Lower leg skin (tissue), 3 donors: ENCODE results near the gene CCDC15.

Source experiments
- CTCF ChIP-seq, 3 donors: fragments of 450-650 bp; IDR thresholded peaks; one replicate each; pipeline ENCODE4 v1.5.1; 2016; ENCODE audit warnings: antibody characterized with exemption in 3 of 3, mild to moderate bottlenecking in 3 of 3, moderate library complexity in 2 of 3
- POLR2A ChIP-seq, 2 donors: fragments of 450-650 bp; IDR thresholded peaks; one replicate each; pipeline ENCODE4 v1.6.1; 2016 to 2017; ENCODE audit warnings: antibody characterized with exemption in 2 of 2, mild to moderate bottlenecking in 1 of 2, moderate library complexity in 1 of 2

DNA sequence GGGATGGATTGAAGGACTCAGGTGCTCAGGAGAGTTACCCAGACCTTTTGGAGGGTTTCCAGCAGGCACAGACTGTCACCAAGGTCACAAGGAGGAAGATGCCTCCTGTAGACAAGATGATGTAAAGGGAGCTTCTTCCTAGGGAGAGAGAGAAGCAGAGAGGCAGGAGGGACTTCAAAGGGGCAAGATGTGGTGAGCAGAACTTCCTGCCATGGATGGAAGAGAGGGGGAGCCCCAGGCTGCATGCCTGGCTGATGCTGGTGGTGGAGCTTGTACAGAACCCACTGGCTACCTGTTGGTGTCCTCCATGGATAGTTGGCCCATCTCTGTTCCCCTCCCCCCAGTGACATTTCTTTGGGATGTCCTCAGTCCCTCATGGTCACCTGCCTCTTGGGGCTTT, 30.7 kb upstream of the CCDC15 start:
- TF ChIP-seq POLR2A (IDR thresholded peaks at IDR 0.05) (no peak), CTCF (IDR thresholded peaks at IDR 0.05) (no peak)
